ENCODE results near the gene VPS13D.

Gene VPS13D

GRCh38 chr1:12282142-12282541 is 52.3 kb downstream of the VPS13D start:
- no peak for TF ChIP-seq CTCF (IDR thresholded peaks at IDR 0.05)
- Histone ChIP-seq H3K4me3 (ENCODE audit: low read depth in 1 of 2, low read length in 1 of 2) (no peak overlapping the region), H3K9me3 (no peaks in the 10 kb centered on the region), H3K27ac (no peak overlapping the region), H3K4me1 (ENCODE audit: control insufficient read depth in 1 of 2, insufficient read depth in 1 of 2, low read depth in 1 of 2, low read length in 1 of 2) (no peaks in the 10 kb centered on the region), H3K27me3 (no peaks in the 10 kb centered on the region), H3K36me3 (peaks cover 87% of the 10 kb centered on the region)

DNA sequence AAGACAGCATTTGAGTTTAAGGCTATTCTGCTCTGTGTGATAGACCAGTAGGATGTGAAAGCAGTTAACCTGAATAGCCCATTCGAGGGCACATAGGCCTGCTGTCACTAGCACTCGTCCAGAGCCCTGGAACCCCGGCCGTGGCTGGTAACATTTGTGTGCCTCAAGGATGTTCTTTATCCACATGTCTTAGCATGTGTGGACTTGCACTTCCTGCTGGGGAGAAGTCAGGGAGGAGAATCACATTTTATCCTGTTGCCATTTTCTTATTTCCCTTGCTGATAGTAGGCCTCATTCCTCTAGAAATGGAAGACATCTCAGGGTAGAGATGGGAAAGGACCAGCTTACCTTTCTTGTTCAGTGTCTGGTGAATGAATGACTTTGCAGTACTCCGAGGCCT is 54.7 kb downstream of the VPS13D start:
- no peak for TF ChIP-seq CTCF (IDR thresholded peaks at IDR 0.05)
- Histone ChIP-seq H3K4me3 (ENCODE audit: low read depth in 1 of 2, low read length in 1 of 2) (no peak overlapping the region), H3K36me3 (peaks cover 78% of the 10 kb centered on the region), H3K27me3 (no peaks in the 10 kb centered on the region), H3K4me1 (ENCODE audit: control insufficient read depth in 1 of 2, insufficient read depth in 1 of 2, low read depth in 1 of 2, low read length in 1 of 2) (no peaks in the 10 kb centered on the region), H3K9me3 (no peaks in the 10 kb centered on the region), H3K27ac (no peak overlapping the region)

DNA sequence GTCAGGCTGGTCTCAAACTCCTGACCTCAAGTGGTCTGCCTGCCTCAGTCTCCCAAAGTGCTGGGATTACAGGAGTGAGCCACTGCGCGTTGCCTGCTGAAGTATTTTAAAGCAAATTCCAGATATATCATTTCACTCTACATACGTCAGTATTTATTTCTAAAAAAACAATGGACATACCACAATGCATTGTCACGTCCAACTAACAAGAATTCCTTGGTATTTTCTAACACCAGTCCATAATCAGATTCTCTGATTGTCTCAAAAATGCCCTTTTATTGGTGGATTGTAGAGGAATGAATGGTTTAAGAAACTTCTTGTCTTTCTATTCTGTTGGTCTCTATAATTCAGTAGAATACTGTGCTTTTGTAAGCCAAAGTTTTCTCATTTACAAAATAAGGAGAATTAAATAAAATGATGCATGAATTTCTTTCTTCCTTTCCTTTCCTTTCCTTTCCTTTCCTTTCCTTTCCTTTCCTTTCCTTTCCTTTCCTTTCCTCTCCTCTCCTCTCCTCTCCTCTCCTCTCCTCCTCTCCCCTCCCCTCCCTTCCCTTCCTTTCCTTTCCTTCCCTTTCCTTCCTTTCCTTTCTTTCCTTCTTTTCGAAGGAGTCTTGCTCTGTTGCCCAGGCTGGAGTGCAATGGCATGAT is 55.8 kb downstream of the VPS13D start:
- Histone ChIP-seq H3K4me3 (ENCODE audit: low read depth in 1 of 2, low read length in 1 of 2) (no peak overlapping the region), H3K27ac (no peak overlapping the region), H3K36me3 (peaks cover 73% of the 10 kb centered on the region), H3K4me1 (ENCODE audit: control insufficient read depth in 1 of 2, insufficient read depth in 1 of 2, low read depth in 1 of 2, low read length in 1 of 2) (no peaks in the 10 kb centered on the region), H3K9me3 (no peaks in the 10 kb centered on the region), H3K27me3 (no peaks in the 10 kb centered on the region)
- TF ChIP-seq CTCF (IDR thresholded peaks at IDR 0.05): no peak

- no peak overlapping the region for H3K27ac ChIP-seq
- no peaks in the 10 kb centered on the region for H3K4me1 ChIP-seq (ENCODE audit: control insufficient read depth in 1 of 2, insufficient read depth in 1 of 2, low read depth in 1 of 2, low read length in 1 of 2)
- no peak for TF ChIP-seq CTCF (IDR thresholded peaks at IDR 0.05)
- H3K27me3 ChIP-seq: no peaks in the 10 kb centered on the region
- H3K9me3 ChIP-seq: no peaks in the 10 kb centered on the region
- H3K36me3 ChIP-seq: peaks cover 70% of the 10 kb centered on the region
- no peak overlapping the region for H3K4me3 ChIP-seq (ENCODE audit: low read depth in 1 of 2, low read length in 1 of 2)
Observed at GRCh38 chr1:12287869-12288268, 58.0 kb downstream of the VPS13D start.

DNA sequence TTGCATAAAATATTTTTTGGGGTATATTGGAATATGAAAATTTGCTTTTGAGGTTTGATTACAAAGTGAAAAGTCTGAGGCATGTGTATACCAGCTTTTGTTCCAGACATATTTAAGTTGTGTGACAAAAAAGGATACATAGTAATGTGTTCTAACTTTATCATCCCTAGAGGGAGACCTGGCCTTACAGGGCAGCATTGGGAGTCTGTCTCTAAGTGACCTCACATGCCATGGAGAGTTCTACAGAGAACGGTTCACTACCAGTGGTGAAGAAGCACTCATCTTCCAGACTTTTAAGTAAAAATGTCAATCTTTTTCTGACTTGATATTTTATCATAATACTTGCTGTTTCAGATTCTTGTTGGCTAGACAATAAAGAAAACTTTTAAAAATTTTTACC is 61.0 kb downstream of the VPS13D start:
- no peak for TF ChIP-seq CTCF (IDR thresholded peaks at IDR 0.05)
- Histone ChIP-seq H3K36me3 (peaks cover 77% of the 10 kb centered on the region), H3K9me3 (no peaks in the 10 kb centered on the region), H3K4me1 (ENCODE audit: control insufficient read depth in 1 of 2, insufficient read depth in 1 of 2, low read depth in 1 of 2, low read length in 1 of 2) (no peaks in the 10 kb centered on the region), H3K27me3 (no peaks in the 10 kb centered on the region), H3K27ac (no peak overlapping the region), H3K4me3 (ENCODE audit: low read depth in 1 of 2, low read length in 1 of 2) (no peak overlapping the region)
